Sigmoid colon (tissue), 4 donors: ENCODE data around the gene COL4A2.

Experiments
- POLR2AphosphoS5 ChIP-seq, 4 donors: sonication (generic); formaldehyde crosslinking; IDR thresholded peaks; one replicate each; pipeline ENCODE4 v1.6.1; 2017; ENCODE audit warnings: antibody characterized with exemption in 4 of 4
- TF ChIP-seq, protein P1 (sequence below), 4 experiments: fragments of 450-650 bp in 3 of 4; fragments of 200-600 bp in 1 of 4; IDR thresholded peaks; one replicate each; pipeline ENCODE4 v1.5.1; 2016 to 2019; ENCODE audit warnings: antibody characterized with exemption in 4 of 4, mild to moderate bottlenecking in 3 of 4, moderate library complexity in 2 of 4

DNA sequence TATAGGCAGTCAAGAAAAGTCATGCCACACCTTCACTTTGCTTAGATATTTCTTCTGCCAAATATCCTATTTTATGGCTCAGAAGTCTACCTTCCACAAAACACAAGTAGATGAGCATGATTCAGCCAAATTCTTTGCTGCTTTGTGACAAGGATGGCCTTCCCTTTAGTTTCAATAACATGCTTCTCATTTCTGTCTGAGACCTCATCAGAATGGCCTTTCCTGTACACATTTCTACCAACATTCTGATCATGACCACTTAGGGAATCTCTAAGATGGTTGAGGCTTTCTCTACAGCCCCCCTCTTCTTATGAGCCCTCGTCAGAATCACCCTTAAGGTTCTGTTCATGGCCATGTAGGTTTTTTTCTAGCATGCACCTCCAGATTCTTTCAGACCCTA is 96.2 kb downstream of the COL4A2 start:
- TF ChIP-seq, protein P1, sequence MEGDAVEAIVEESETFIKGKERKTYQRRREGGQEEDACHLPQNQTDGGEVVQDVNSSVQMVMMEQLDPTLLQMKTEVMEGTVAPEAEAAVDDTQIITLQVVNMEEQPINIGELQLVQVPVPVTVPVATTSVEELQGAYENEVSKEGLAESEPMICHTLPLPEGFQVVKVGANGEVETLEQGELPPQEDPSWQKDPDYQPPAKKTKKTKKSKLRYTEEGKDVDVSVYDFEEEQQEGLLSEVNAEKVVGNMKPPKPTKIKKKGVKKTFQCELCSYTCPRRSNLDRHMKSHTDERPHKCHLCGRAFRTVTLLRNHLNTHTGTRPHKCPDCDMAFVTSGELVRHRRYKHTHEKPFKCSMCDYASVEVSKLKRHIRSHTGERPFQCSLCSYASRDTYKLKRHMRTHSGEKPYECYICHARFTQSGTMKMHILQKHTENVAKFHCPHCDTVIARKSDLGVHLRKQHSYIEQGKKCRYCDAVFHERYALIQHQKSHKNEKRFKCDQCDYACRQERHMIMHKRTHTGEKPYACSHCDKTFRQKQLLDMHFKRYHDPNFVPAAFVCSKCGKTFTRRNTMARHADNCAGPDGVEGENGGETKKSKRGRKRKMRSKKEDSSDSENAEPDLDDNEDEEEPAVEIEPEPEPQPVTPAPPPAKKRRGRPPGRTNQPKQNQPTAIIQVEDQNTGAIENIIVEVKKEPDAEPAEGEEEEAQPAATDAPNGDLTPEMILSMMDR (IDR thresholded peaks at IDR 0.05): no peak
- TF ChIP-seq POLR2AphosphoS5 (IDR thresholded peaks at IDR 0.05): no peak
